Colon (tissue), 2 donors: ENCODE results near the gene COL4A1.

Source experiments
- FAIRE-seq: peaks from 2 replicates; lab custom pipeline; 2012; peaks lifted over from hg19 to GRCh38; lab: Jason Lieb, UNC
- donor health status: control.
- donor health status: control.

Gene COL4A1

DNA sequence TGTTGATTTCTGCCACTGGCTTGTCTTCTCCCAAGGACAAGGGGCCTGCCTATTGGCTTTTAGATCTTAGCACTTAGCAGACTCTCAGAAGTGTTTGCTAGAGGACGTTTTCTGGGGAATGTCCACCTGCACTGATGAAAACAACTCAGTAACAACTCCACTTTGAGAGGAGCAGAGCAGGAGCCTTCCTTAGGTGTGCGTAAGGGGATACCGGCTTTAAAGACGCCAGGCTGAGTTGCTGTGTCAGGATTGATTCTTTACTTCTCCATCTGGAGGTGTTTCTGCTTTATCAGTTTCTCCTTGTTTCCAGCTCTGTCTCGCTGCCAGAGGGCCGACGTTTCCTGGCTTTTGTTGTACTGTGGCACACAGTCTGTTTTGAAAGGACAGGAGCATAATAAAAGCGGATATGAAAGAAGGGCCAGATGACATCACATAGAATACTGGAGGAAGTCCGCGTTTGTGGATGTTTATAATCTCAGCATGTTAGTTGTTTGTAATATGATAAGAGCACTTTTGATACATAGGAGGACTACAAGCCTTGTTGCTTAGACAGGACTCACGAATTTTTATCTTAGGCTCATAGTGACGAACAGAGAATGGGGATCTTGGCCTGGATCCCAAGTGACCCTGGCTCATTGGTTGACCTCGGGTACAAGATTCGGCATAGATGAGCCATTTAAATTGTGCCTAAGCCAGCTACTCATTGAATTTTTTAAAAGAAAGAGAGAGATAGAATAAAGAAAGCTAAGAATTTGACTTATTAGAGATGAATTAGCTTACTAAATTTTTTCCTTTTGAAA lies 34.7 kb upstream of the COL4A1 start:
- no peak for FAIRE-seq

- FAIRE-seq: no peak
Measured at GRCh38 chr13:110340812-110341444, 34.0 kb upstream of the COL4A1 start.

GRCh38 chr13:110339975-110340550 lies 33.1 kb upstream of the COL4A1 start:
- FAIRE-seq: no peak

DNA sequence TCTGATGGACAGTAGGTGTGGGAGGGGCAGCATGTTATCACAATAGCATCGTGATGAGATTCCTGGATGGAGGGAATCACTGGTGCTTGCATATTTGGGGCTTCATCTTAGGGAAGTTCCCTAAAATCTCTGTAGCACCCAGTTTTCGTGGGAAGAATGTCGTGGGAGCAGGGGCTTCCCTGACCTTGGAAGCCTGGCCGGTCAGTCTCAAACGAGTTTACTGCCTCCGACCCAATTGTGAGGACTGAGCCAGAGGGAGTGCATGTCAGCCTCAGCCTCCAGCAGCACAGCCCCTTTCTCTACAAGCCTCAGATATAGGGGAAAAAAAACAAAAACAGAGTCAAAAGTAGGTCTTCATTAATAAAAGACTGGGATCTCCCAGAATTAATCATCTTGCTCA lies 32.3 kb upstream of the COL4A1 start:
- no peak for FAIRE-seq

DNA sequence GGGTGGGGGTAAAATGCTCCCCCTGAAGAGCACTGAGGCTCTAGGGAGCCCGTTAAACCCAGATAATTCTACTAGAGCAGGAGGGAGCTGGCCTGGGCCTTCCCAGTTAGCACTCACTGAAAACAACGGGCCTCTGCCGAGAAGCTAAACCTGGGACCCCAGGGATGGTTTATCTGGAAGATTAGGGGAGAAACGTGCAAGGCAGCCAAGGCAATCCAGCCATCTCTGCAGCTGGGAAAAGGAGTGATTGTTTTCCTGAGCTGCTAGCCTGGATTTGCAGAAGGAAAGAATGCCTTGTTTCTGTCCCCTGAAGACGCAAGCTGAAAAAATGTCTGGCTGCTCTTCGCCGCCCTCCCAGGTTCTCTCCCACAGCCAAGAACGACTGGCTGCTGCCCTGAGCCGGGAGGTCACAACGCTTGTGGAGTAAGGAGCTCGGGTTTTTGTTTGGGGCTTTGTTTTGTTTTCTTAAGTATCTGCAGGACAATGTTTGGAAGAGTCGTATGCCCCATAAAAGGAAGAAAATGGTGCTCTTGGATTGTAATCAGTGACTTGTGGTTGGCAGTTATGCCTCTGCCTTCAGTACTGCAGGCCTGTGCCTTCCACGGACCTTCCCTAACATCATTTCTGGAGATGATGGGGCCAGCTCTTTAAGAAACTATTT lies 31.6 kb upstream of the COL4A1 start:
- no peak for FAIRE-seq

DNA sequence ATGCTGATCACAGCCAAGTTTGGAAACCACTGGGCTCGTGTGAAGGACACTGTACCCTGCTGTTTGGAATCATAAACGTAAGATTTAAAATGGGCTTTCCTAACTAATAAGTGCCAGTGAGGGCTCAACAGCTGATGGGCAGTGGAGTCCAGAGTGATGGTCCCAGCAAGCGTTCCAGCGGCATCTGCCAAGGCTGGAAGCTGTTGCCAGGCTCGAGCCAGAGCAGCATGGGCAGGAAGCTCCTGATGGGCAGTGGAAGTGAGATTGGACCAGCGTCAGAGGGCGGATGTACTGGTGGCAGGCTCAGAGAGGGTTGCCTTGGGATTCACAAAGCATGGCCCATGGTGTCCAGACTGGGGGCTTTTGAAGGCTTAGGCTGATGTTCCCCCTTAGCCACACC lies 30.3 kb upstream of the COL4A1 start:
- FAIRE-seq: no peak

GRCh38 chr13:110336681-110337080 lies 29.7 kb upstream of the COL4A1 start:
- FAIRE-seq: no peak

- no peak for FAIRE-seq
Measured at GRCh38 chr13:110336108-110336507, 29.2 kb upstream of the COL4A1 start.

- no peak for FAIRE-seq
Measured at GRCh38 chr13:110334841-110335490, 28.0 kb upstream of the COL4A1 start.

GRCh38 chr13:110334256-110334655 lies 27.3 kb upstream of the COL4A1 start:
- no peak for FAIRE-seq

DNA sequence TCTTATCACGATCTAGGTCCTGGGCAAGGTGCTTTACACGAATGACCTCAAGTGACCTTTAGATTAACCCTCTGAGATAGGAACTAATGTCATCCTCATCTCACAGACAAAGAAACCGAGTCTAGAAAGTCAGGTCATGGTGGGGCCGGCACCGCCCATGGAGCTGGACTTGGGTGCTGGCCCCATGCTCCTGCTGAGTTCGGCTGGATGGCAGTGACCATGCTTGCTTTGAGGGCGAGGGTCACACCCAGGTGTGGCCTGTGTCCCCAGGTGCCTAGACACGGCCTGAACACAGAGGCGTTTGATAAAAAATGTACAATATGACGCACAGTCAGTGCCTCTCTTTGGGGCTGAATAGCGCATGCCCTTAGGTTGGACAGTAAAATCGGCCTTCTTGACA lies 26.9 kb upstream of the COL4A1 start:
- no peak for FAIRE-seq

GRCh38 chr13:110332750-110333149 lies 25.8 kb upstream of the COL4A1 start:
- FAIRE-seq: no peak

DNA sequence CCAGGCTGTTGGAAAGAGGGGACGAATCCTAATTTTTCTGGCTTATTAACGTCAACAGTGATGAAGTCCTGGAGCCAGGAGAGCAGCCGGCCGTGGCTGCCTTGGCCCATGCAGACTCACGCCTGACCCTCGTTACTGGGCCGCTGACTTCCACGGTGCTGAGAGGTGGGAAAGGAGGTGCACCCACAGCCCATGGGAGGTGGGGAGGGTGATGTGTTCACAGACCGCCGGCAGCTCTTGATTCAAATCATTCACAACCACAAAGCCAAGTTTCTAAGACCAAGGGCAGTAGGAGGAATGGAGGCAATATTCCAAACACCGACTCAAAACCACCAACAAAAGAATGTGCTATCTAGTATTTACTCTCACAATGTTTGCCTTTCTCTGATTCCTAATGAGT lies 24.4 kb upstream of the COL4A1 start:
- FAIRE-seq: no peak

GRCh38 chr13:110330491-110331011 lies 23.6 kb upstream of the COL4A1 start:
- FAIRE-seq: no peak

- no peak for FAIRE-seq
Measured at GRCh38 chr13:110329798-110330461, 23.0 kb upstream of the COL4A1 start.

- no peak for FAIRE-seq
Measured at GRCh38 chr13:110329258-110329657, 22.3 kb upstream of the COL4A1 start.

- FAIRE-seq: no peak
Measured at GRCh38 chr13:110328573-110328972, 21.6 kb upstream of the COL4A1 start.

DNA sequence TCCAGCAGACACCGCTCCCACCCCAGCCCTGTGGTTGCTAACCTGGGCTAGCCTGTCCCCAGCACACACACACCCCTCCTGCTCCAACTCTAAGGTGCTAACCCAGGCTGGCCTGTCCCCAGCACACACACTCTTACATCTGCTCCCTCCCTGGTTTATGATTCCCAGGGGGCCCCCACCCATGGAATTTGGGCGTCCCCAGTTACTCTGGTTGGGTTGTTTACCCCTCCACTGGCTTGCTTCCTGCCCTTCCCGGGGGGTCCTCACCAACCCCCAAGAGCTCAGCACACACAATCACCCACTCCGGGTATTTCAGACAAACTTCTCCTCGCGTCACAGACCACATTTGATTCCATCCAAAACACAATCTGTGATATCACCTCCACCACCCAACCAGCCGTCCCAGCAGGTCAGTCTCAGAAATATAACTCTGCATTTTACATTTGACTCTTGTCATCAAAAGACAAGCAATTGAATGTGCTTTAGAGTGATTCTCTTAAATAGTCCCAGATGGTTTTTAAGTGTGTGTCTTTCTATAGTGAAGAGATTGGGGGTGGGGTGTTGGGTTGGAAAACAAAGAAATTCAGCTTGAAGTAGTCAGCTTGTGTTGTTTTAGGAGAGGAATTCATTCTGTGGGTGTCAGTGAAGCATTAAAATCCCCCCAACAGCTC lies 20.2 kb upstream of the COL4A1 start:
- FAIRE-seq: no peak

GRCh38 chr13:110326263-110326904 lies 19.4 kb upstream of the COL4A1 start:
- FAIRE-seq: no peak

GRCh38 chr13:110324026-110324749 lies 17.2 kb upstream of the COL4A1 start:
- no peak for FAIRE-seq
